ENCODE results near the gene EXOSC5. TPM values are rescaled to one million over a fixed set of nuclear protein-coding genes. Genes with fewer than 3 reads are reported as not detected.

Gene EXOSC5
- total RNA-seq, 2 experiments from 2014 or later = 40.0 to 55.8 TPM

DNA sequence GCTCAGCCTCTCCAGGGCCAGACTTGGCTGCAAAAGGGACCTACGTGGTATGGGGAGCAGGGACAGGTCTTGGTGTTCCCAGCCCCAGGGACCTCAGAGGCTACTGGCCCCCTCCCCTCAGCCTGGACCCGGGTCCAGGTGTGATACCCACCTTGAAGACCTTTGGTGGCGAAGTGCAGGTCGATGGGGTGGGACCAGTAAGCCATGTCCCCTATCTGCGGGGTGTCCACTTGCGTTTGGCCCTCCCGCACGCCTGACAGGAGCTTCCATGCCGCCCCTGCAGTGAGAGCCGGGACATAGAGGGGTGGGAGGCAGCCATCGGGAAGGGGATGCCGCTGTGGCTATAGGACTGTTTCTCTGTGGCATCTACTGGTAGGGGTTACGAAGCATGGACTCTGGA, 39.4 kb downstream of the EXOSC5 start:
- Histone ChIP-seq H3K4me3 (ENCODE audit: low read depth, low read length, poor library complexity, severe bottlenecking) (no peak overlapping the region), H3K4me1 (ENCODE audit: insufficient read depth, low read length, poor library complexity, severe bottlenecking) (peaks cover 6% of the 10 kb centered on the region), H3K4me2 (ENCODE audit: low read length) (no peak overlapping the region), H2AFZ (ENCODE audit: low read length) (no peak overlapping the region), H4K20me1 (ENCODE audit: insufficient read depth, low read length) (no peaks in the 10 kb centered on the region; the same call in 1 of the 2 replicates), H3K36me3 (ENCODE audit: insufficient read depth, low read length) (no peaks in the 10 kb centered on the region), H3K9me2 (ENCODE audit: insufficient read depth, low read length) (no peaks in the 10 kb centered on the region), H3K9me3 (ENCODE audit: low read length) (no peaks in the 10 kb centered on the region), H3K79me2 (ENCODE audit: insufficient read depth, low read depth, low read length) (peaks cover 9% of the 10 kb centered on the region; the same call in 1 of the 2 replicates), H3K27ac (ENCODE audit: low read depth, low read length, poor library complexity, severe bottlenecking) (no peak overlapping the region)
- ChIA-PET CTCF (ENCODE audit: unreplicated experiment) (no interaction called here), POLR2A (interaction anchor here (0.5 kb wide), 1 partner anchor 97 kb away, joined by 4 read pairs; no protein-coding TSS in a partner anchor)
- intact Hi-C loops (cut with micrococcal nuclease; ENCODE audit: unreplicated experiment) = no loop called here
- TF ChIP-seq, protein P1, sequence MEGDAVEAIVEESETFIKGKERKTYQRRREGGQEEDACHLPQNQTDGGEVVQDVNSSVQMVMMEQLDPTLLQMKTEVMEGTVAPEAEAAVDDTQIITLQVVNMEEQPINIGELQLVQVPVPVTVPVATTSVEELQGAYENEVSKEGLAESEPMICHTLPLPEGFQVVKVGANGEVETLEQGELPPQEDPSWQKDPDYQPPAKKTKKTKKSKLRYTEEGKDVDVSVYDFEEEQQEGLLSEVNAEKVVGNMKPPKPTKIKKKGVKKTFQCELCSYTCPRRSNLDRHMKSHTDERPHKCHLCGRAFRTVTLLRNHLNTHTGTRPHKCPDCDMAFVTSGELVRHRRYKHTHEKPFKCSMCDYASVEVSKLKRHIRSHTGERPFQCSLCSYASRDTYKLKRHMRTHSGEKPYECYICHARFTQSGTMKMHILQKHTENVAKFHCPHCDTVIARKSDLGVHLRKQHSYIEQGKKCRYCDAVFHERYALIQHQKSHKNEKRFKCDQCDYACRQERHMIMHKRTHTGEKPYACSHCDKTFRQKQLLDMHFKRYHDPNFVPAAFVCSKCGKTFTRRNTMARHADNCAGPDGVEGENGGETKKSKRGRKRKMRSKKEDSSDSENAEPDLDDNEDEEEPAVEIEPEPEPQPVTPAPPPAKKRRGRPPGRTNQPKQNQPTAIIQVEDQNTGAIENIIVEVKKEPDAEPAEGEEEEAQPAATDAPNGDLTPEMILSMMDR (conservative IDR thresholded peaks at IDR 0.05; ENCODE audit: low read length) = no peak
- no peak for TF ChIP-seq EZH2phosphoT487 (IDR thresholded peaks at IDR 0.05; ENCODE audit: borderline replicate concordance, low read depth, low read length)
- BruUV-seq (replicated peaks) = no TSS peak
- no peak for DNase-seq (ENCODE audit: low spot score)

DNA sequence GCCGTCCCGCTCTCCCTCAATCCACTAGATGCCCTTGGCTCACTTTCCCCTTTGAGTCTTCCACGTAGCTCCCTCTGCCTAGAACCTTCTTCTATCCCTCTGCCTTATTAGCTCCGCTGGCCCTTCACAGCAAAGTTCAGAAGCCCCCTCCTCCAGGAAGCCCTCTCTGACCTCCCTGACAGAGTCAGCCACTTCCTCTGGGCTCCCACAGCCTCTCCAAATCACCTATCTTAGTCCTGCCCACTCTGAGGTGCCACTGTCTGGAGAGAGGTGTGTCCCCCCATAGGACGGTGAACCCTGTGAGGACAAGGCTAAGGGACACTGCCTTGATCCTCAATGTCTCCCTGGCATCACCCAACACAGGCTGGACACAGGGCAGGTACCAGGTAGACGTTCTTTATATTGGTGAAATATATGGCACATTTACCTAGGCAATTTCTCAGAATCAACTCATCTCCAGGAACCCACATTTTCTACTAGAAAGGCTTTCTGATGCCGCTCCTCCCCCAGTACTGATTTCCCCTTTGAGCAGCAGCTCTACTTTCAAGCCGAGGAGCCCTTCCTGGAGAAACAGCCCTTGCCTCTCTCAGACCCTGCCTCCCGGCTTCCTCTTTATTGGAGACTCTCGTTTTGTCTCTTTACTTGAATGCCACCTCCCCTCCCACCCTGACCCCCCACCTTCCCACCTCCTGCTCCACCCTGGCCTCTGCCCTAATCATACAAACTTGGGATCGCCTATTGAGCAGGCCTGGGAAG, 40.0 kb downstream of the EXOSC5 start:
- Histone ChIP-seq H3K9me2 (ENCODE audit: insufficient read depth, low read length) (no peaks in the 10 kb centered on the region), H3K4me2 (ENCODE audit: low read length) (no peak overlapping the region), H3K36me3 (ENCODE audit: insufficient read depth, low read length) (no peaks in the 10 kb centered on the region), H3K9me3 (ENCODE audit: low read length) (no peaks in the 10 kb centered on the region), H3K4me1 (ENCODE audit: insufficient read depth, low read length, poor library complexity, severe bottlenecking) (peaks cover 6% of the 10 kb centered on the region), H3K79me2 (ENCODE audit: insufficient read depth, low read depth, low read length) (peaks cover 14% of the 10 kb centered on the region; the same call in 1 of the 2 replicates), H2AFZ (ENCODE audit: low read length) (no peak overlapping the region), H3K4me3 (ENCODE audit: low read depth, low read length, poor library complexity, severe bottlenecking) (no peak overlapping the region), H4K20me1 (ENCODE audit: insufficient read depth, low read length) (no peaks in the 10 kb centered on the region; the same call in 1 of the 2 replicates), H3K27ac (ENCODE audit: low read depth, low read length, poor library complexity, severe bottlenecking) (no peak overlapping the region)
- no TSS peak for BruUV-seq (replicated peaks)
- TF ChIP-seq EZH2phosphoT487 (IDR thresholded peaks at IDR 0.05; ENCODE audit: borderline replicate concordance, low read depth, low read length) = no peak
- TF ChIP-seq, protein P1 (conservative IDR thresholded peaks at IDR 0.05; ENCODE audit: low read length) = no peak
- ChIA-PET POLR2A (interaction anchor here (0.5 to 0.6 kb wide), 2 partner anchors 94 to 97 kb away, joined by 3 to 4 read pairs; no protein-coding TSS in a partner anchor), CTCF (ENCODE audit: unreplicated experiment) (no interaction called here)
- intact Hi-C loops (cut with micrococcal nuclease; ENCODE audit: unreplicated experiment) = no loop called here
- no peak for DNase-seq (ENCODE audit: low spot score)

DNA sequence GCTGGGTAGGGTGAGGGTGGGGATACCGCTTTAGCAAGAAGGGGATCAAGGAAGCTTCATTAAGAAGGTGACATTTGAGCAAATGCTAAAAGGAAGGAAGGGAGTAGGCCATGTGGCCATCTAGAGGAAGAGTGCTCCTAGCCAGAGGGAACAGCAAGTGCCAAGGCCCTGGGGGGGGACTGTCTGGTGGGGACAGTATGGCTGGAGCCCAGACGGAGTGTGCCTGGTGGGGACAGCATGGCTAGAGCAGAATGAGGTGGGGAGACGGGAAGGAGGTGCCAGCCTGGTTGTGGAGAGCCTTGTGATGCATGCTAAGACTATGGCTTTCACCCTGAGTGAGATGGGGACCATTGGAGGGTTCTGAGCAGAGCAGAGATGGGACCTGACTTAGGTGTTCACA, 41.4 kb downstream of the EXOSC5 start:
- no peak overlapping the region for H3K4me2 ChIP-seq (ENCODE audit: low read length)
- CTCF ChIA-PET (ENCODE audit: unreplicated experiment) = interaction anchor here (0.9 kb wide), 1 partner anchor 8 kb away, joined by 3 read pairs; the partner anchor contains the start of gene B9D2
- POLR2A ChIA-PET = interaction anchor here (1.5 kb wide), 1 partner anchor 9 kb away, joined by 8 read pairs; the partner anchor contains the start of gene B9D2
- peaks cover 5% of the 10 kb centered on the region; the same call in 1 of the 2 replicates for H3K36me3 ChIP-seq (ENCODE audit: insufficient read depth, low read length)
- no peak overlapping the region for H3K27ac ChIP-seq (ENCODE audit: low read depth, low read length, poor library complexity, severe bottlenecking)
- H3K9me3 ChIP-seq (ENCODE audit: low read length) = no peaks in the 10 kb centered on the region
- H2AFZ ChIP-seq (ENCODE audit: low read length) = no peak overlapping the region
- H4K20me1 ChIP-seq (ENCODE audit: insufficient read depth, low read length) = peaks cover 4% of the 10 kb centered on the region
- BruUV-seq (replicated peaks) = no TSS peak
- intact Hi-C loops (cut with micrococcal nuclease; ENCODE audit: unreplicated experiment) = no loop called here
- DNase-seq (ENCODE audit: low spot score) = no peak
- TF ChIP-seq EZH2phosphoT487 (IDR thresholded peaks at IDR 0.05; ENCODE audit: borderline replicate concordance, low read depth, low read length) = no peak
- TF ChIP-seq, protein P1 (conservative IDR thresholded peaks at IDR 0.05; ENCODE audit: low read length) = no peak
- no peak overlapping the region for H3K4me3 ChIP-seq (ENCODE audit: low read depth, low read length, poor library complexity, severe bottlenecking)
- no peaks in the 10 kb centered on the region for H3K9me2 ChIP-seq (ENCODE audit: insufficient read depth, low read length)
- H3K4me1 ChIP-seq (ENCODE audit: insufficient read depth, low read length, poor library complexity, severe bottlenecking) = peaks cover 11% of the 10 kb centered on the region
- peaks cover 28% of the 10 kb centered on the region; the same call in 1 of the 2 replicates for H3K79me2 ChIP-seq (ENCODE audit: insufficient read depth, low read depth, low read length)
